SKM-1 (cell line): ENCODE data around the gene CHKA.
"Not testable (repeated sequence)": the region's sequence is repeated elsewhere in the genome, so short reads cannot be mapped to it uniquely, and the experiment has no call there.

Experiments used
- DNase-seq: peaks from one replicate; lab custom pipeline; 2025; ENCODE audit not compliant: unreplicated experiment; lab: John Stamatoyannopoulos, UW

Gene CHKA

GRCh38 chr11:68116974-68117373 is 4.2 kb downstream of the CHKA start:
- no peak for DNase-seq

GRCh38 chr11:68116126-68116525 is 5.1 kb downstream of the CHKA start:
- DNase-seq: no peak

- peak; percentile 41 for DNase-seq
Measured at GRCh38 chr11:68115285-68115684, 5.9 kb downstream of the CHKA start.

GRCh38 chr11:68113986-68114385 is 7.2 kb downstream of the CHKA start:
- no peak for DNase-seq

DNA sequence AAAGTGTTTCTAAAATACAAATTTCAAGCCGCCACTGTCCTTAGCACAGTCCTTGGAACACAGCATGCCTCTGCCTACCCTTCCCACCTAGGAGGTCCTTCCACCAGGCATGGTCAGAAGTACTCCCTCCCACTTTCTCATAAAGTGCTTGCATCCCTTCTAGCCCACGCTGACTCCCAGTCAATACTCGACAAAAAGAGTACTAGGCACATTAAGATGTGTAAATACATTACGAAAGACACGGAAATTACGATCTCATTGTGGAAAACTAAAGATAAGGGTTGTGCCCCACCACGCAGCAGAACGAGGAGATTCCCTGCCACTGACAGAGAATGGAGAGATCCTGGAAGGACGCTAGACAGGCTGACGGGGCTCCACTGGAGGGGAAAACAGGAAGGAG is 13.5 kb downstream of the CHKA start:
- no peak for DNase-seq

DNA sequence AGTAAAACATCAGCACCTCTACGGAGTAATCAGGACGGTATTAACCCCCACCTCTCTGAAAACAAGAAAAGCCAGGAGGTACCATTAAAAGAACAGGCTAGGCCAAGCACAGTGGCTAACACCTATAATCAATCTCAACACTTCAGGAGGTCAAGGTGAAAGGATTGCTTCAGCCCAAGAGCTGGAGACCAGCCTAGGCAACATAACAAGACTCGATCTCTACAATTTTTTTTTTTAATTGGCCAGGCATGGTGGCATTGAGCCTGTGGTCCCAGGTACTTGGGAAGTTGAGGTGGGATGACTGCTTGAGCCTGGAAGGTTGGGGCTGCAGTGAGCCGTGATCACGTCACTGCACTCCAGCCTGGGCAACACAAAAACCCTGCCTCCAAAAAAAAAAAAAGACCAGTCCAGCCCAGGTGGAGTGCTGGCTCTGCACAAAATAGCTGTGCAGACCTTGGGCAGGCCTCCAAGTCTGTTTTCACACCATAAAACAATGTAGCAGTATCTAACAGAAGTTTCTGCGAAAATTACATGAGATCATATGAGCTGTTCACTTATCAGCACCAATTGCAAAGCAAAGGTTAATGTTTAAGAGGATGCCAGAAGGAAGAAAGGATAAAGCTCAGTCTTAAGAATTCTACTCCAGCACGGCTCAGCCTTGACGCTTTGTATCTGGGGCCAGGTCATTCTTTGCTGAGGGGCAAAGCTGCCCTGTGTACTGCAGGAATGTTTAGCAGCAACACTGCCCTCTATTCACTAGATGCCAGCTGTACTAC is 14.8 kb downstream of the CHKA start:
- no peak for DNase-seq

DNA sequence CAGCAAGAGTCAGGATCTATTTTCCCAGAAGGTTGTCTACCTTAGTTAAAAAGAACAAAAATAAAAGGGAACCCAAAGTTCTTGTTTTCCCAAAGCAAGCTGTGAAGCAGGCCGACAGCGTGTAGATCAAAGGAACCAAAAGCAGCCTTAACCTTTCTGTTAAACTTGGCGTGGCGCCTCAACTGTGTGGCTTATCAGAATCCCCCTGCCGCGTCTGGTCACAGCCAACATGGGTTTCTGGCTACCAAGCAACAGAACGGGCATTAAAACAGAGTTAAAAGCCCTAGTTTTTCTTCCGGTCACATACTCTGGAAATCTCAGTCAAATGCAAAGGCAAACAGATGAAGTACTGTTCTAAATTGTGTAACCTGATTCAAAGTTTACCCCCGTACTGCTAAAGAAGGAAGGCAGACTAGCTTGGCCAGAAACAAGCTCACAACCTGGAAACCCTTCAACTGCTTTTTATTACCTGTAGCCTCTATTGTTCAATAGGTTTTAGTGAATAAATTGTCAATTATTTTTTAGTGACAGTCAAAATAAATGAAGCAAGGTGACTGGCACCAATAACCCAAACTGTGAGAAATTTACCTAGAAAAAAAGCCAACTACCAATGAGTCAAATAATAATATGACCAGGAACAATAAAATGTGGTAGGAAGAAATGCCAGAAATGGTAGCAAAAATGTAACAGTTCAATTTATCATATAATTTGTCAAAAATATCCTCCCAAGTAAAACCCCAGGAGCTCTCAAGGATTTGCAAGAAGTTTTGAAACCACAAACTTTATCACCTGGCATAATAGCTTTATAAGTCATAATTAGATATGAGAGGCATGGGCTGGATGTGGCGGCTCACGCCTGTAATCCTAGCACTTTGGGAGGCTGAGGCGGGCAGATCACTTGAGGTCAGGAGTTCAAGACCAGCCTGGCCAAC is 21.4 kb downstream of the CHKA start:
- no peak for DNase-seq

GRCh38 chr11:68099057-68099456 is 22.1 kb downstream of the CHKA start:
- no peak for DNase-seq

GRCh38 chr11:68096962-68097361 is 24.2 kb downstream of the CHKA start:
- DNase-seq: no peak

- DNase-seq: no peak
Measured at GRCh38 chr11:68093565-68093964, 27.6 kb downstream of the CHKA start.

DNA sequence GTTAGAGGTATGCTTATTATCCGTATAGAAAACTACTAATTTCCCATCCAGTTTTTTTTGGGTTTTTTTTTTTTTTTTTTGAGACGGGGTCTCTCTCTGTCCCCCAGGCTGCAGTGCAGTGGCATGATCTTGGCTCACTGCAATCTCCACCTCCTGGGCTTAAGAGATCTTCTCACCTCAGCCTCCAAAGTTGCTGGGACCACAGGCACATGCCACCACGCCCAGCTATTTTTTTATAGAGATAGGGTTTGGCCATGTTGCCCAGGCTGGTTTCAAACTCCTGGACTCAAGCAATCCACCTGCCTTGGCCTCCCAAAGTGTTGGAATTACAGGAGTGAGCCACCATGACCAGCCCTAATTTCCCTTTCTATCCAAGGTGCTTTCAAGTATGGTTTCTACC is 28.2 kb downstream of the CHKA start:
- DNase-seq: not testable (repeated sequence)

DNA sequence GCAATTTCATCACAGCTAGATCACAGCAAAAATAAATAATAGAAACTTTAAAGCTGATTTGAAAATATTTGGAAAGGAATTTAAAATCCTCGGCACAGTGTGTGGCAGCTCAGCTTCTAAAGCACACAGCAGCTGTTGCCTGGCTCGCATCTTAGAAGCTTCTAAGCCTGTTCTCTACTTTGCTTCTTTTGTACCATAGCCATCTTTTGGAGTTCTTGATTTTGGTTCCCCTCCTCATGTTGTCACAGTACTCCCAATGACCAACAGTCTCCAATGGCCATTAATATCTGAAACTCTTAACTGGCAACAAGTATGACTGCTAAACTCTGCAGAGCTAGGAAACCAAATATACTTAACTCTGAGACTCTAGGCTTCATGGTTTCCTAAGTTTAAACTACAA is 28.8 kb downstream of the CHKA start:
- DNase-seq: no peak

GRCh38 chr11:68090706-68091105 is 30.5 kb downstream of the CHKA start:
- DNase-seq: no peak

- DNase-seq: no peak
Measured at GRCh38 chr11:68090287-68090686, 30.9 kb downstream of the CHKA start.

GRCh38 chr11:68089679-68090078 is 31.5 kb downstream of the CHKA start:
- DNase-seq: no peak

GRCh38 chr11:68083517-68083916 is 37.7 kb downstream of the CHKA start:
- DNase-seq: no peak

DNA sequence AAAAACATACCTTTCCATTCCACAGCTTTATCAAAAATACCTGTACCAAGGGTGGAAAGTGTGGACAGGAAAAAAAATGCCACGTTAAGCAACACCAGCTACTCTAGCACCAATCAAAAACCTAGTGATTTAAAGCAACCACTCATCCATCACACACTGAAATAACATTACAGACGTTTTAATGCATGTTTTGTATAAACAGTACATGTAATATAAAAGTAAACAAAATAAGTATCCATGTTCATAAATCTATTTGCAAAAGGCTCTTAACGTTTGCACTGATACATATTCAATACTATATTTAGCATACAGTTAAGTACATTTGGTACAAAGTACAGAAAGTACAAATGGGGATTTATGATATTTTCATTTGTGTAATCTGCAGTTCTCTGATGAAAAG is 38.7 kb downstream of the CHKA start:
- no peak for DNase-seq

GRCh38 chr11:68081691-68082090 is 39.5 kb downstream of the CHKA start:
- no peak for DNase-seq

DNA sequence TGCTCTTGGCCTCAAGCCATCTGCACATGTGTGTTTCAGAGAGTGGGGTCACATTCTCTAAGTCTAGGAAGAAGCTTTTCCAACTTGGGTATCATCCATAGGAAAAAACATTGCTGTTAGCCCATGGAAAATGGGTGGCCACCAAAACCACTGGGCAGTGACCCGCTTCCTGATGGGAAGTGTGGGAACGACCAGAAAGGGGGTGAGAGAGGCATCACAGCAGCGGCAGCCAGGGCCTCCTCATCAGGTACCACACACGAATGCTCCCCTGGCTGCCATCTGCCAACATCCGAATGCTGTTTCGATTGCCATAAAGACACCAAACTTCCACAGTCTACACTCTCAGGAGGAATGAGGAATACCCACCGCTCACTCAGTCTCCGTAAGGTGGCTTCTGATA is 40.3 kb downstream of the CHKA start:
- no peak for DNase-seq

DNA sequence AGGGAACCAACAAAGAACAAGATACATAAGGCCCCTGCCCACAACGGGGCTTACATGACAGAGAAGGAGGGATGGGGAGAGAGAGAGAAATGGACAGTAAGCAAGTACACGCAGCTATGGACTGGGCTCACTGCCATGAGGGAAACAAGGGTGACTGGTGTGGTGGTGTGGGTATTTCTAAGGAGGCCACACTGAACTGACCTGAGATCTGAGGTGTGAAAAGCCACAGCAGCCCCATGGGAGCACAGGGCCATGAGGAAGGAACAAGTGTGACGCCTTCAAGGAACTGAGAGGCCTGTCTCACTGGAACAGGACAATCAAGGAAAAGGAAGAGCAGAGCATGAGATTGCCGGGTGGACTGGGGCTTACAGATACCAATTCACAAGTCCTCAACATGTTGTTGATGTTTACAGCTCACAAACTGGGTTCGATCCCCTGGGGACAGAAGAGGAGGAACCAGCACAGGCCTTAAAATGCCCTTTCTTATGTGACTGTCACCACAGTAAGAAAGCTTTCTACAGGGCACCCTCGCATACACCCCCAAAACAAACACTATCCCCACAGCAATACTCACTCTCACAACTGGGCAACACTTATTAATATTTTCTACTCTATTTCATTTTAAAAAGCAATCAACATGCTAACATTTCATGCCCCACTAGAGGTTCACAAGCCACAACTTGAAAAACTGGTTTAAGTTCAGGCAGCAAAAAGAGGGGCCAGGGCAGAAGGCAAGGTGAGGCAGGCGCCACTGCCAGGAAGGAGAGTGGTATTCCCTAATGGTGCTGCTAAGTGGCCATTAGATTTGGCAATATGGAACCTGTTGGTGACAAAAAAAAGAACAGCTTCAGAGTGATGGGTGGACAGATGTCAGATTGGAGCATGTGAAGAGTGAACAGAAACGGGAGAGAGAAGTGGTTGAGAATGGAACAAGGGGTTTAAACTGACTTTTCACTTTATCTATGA is 43.3 kb downstream of the CHKA start:
- DNase-seq: no peak
